ENCODE data around the gene POMT1.

POMT1 gene

DNA sequence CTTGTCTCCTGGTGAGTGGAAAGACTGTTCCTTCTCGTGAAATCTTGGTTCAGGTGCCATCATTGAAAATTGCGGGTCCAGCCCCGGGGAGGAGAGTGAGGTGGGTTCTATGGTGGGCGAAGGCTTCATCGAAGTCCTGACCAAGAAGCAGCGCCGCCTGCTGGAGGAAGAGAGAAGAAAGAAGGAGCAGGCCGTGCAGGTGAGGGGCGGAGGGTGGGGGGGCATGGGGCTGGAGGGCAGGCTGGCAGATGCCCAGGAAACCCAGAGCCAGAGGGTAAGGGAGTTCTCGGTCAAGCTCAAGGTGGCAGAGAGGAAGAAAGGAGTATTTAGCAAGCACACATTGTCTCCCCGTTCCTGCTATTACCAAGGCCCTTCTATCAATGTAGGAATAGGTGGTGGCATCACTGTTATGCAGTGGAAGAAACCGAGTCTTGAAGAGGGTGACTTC is 24.3 kb upstream of the POMT1 start:
- H3K36me3 ChIP-seq (ENCODE audit: control insufficient read depth, insufficient read depth, low read length) = peaks cover 64% of the 10 kb centered on the region
- no peak overlapping the region for H3K27ac ChIP-seq (ENCODE audit: low read depth, low read length)
- no peak overlapping the region for H3K9ac ChIP-seq (ENCODE audit: low read length)

DNA sequence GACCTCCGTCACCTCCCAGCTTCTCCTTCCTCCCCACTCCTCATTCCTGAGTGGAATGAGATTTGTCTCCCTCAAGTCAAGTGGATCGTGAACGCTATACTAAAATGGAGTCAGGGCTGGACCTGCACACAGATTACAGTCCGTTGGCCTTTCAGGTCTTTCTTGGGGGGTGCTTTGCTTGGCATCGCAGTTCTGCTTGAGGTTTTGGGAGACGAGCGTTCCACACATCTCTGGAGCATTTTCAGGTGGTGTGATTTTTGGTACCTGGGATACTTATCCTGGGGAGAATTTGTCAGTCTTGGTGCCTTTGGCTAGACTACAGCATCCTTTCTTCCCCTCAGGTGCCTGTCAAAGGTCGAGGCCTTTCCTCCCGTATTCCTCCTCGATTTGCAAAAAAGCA is 23.8 kb upstream of the POMT1 start:
- H3K27me3 ChIP-seq (ENCODE audit: control insufficient read depth, insufficient read depth, low read length) = no peaks in the 10 kb centered on the region
- H3K4me1 ChIP-seq (ENCODE audit: control insufficient read depth, insufficient read depth, low read length) = peaks cover 3% of the 10 kb centered on the region
- no peak overlapping the region for H3K27ac ChIP-seq (ENCODE audit: low read depth, low read length)
- no peak overlapping the region for H3K4me3 ChIP-seq (ENCODE audit: low read length)
- no peak overlapping the region for H3K9ac ChIP-seq (ENCODE audit: low read length)
- H3K36me3 ChIP-seq (ENCODE audit: control insufficient read depth, insufficient read depth, low read length) = peaks cover 63% of the 10 kb centered on the region

More for the DNA sequence above, 24.3 kb upstream of the POMT1 start:
- Histone ChIP-seq H3K27me3 (ENCODE audit: control insufficient read depth, insufficient read depth, low read length) (no peaks in the 10 kb centered on the region), H3K4me3 (ENCODE audit: low read length) (no peak overlapping the region), H3K4me1 (ENCODE audit: control insufficient read depth, insufficient read depth, low read length) (peaks cover 3% of the 10 kb centered on the region)

DNA sequence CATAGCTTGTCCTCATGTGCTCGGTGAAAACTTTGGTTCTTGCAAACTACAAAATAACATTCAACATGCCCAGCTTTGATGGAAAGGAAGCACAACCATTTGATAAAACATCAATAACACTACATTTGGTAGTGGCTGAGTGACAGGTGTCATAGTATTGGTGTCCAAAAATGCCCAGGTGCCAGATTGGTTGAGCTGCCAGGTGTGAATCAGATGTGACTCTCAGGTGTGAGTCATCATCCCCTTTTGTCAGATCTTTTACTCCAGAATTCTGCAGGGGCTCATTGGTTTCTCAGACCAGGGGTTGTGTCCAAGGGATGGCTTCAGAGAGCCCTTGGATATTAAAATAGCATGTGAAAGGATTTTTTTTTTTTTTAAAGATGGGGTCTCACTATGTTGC is 22.5 kb upstream of the POMT1 start:
- no peak overlapping the region for H3K9ac ChIP-seq (ENCODE audit: low read length)
- H3K4me1 ChIP-seq (ENCODE audit: control insufficient read depth, insufficient read depth, low read length) = peaks cover 3% of the 10 kb centered on the region
- no peak overlapping the region for H3K4me3 ChIP-seq (ENCODE audit: low read length)
- no peaks in the 10 kb centered on the region for H3K27me3 ChIP-seq (ENCODE audit: control insufficient read depth, insufficient read depth, low read length)
- peaks cover 71% of the 10 kb centered on the region for H3K36me3 ChIP-seq (ENCODE audit: control insufficient read depth, insufficient read depth, low read length)
- H3K27ac ChIP-seq (ENCODE audit: low read depth, low read length) = peak overlapping the region; percentile 13

DNA sequence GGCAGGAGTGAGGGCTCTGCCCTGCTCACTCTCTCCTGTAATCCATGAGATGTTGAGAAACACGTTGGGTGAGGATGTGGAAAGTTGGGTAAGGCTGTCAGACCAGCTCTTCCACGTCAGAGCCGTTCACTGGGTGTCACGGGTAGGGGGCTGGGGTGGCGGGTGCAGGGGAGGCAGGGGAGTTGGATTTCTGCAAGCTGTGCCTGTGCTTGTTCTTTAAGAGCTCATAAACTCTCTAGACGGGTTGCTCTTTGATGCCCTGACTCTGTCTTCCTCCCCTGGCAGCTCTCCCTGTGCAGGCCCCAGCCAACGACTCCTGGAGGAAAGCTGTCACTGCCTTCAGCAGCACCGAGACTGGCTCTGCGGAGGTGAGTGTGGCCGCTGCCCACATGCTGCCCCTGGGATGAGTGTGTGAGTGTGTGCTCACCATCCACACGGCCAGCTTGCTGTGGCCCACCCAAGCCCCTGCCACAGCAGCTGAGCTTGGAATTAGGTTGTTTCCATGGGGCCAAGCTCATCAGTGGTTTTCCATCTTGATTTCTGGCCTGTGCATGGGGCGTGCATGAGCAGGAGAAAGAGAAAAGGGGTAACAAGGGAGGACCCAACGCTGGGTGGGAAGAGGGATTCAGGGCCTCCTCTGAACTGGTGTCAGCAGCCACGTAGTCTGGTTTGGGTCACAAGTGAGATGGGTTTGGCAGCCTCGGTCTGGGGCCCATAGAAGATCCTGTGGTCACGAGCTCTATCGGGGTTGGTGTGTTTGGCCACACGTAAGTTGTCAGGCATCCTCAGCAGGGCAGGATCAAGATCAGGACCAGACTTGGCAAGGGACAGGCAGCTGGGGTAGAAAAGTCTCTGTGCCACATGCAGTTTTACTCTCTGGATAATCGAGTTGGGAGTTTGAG is 21.0 kb upstream of the POMT1 start:
- Histone ChIP-seq H3K27ac (ENCODE audit: low read depth, low read length) (peak overlapping the region; percentile 55), H3K27me3 (ENCODE audit: control insufficient read depth, insufficient read depth, low read length) (no peaks in the 10 kb centered on the region), H3K9ac (ENCODE audit: low read length) (no peak overlapping the region)

DNA sequence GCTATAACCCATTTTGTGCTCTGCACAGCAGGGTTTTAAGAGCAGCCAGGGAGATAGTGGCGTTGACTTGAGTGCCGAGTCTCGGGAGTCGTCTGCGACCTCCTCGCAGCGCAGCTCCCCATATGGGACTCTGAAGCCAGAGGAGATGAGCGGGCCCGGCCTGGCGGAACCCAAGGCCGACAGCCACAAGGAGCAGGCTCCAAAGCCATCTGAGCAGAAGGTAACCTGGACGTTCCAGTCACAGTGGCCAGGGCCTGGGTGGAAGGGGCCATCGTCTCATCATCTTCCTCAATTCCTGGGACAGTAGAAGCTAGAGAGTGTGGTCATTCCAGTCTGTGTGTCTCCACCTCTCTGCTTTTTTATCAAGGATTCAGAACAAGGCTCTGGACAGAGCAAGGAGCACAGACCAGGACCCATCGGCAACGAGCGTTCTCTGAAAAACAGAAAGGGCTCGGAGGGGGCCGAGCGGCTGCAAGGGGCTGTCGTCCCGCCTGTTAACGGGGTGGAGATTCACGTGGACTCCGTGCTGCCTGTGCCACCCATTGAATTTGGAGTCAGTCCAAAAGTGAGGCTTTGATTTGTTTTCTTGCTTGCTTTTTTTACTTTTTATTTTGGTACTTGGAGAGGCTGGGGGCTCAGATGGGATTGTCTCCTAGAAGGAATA is 20.2 kb upstream of the POMT1 start:
- H3K9ac ChIP-seq (ENCODE audit: low read length) = no peak overlapping the region
- H3K36me3 ChIP-seq (ENCODE audit: control insufficient read depth, insufficient read depth, low read length) = peaks cover 75% of the 10 kb centered on the region
- no peaks in the 10 kb centered on the region for H3K27me3 ChIP-seq (ENCODE audit: control insufficient read depth, insufficient read depth, low read length)
- no peak overlapping the region for H3K4me3 ChIP-seq (ENCODE audit: low read length)
- peak overlapping the region; percentile 55 for H3K27ac ChIP-seq (ENCODE audit: low read depth, low read length)
- H3K4me1 ChIP-seq (ENCODE audit: control insufficient read depth, insufficient read depth, low read length) = peaks cover 3% of the 10 kb centered on the region

More for the DNA sequence above, 21.0 kb upstream of the POMT1 start:
- Histone ChIP-seq H3K36me3 (ENCODE audit: control insufficient read depth, insufficient read depth, low read length) (peaks cover 79% of the 10 kb centered on the region), H3K4me3 (ENCODE audit: low read length) (no peak overlapping the region), H3K4me1 (ENCODE audit: control insufficient read depth, insufficient read depth, low read length) (peaks cover 3% of the 10 kb centered on the region)

DNA sequence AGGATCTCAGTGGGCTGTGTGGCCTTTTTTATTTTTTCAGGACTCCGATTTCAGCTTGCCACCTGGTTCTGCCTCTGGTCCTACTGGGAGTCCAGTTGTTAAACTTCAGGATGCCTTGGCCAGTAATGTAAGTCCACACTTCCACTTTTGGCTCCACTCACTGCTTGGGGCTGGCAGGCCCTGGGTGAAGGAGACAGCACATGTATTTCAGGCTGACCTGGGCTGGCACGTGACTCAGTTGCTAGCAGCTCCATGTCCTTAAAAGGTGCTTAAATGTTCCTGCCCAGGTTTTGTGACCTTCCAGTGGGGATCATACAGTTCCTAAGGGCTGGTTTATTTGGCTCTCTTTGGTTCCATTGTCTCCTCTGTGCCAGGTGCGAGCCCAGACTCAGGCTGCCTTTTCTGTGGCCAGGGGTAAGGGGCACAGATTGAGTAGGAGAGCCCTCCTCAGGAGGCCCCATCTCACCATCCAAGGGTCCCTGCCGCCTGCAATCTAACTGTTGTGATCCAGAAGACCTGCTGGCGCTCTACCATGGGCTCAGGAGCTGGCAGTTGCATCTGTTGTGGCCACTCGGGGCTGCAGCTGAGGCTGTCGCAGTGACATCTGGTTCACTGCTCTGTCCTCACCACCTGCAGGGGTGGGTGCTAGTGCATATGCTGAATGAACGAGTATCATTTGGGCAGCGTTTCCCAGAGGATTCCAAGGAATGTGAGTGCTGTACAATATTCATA is 19.2 kb upstream of the POMT1 start:
- H3K9ac ChIP-seq (ENCODE audit: low read length) = no peak overlapping the region
- H3K36me3 ChIP-seq (ENCODE audit: control insufficient read depth, insufficient read depth, low read length) = peaks cover 76% of the 10 kb centered on the region
- no peak overlapping the region for H3K4me3 ChIP-seq (ENCODE audit: low read length)
- H3K27ac ChIP-seq (ENCODE audit: low read depth, low read length) = peak overlapping the region; percentile 70
- H3K27me3 ChIP-seq (ENCODE audit: control insufficient read depth, insufficient read depth, low read length) = no peaks in the 10 kb centered on the region
- peaks cover 3% of the 10 kb centered on the region for H3K4me1 ChIP-seq (ENCODE audit: control insufficient read depth, insufficient read depth, low read length)

DNA sequence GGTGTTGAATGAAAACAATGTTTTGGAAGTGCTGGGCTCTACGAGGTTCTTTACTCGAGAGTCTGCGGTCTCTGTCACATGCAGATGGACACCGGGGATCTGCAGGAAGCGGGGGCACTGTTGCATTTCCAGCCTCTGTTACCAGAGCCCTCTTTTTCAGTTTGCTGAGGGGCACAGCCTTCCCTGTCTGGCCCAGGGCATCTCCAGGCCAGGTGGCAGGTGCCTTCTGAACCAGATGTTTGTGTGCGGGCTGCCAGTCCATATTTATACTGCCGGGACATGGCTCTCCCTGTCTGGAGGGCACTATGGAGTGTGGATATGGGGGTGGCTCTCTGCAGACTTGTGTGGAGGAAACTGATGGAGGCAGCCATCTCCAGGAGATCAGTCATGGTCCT is 18.7 kb upstream of the POMT1 start:
- Histone ChIP-seq H3K4me3 (ENCODE audit: low read length) (no peak overlapping the region), H3K27ac (ENCODE audit: low read depth, low read length) (peak overlapping the region; percentile 70), H3K4me1 (ENCODE audit: control insufficient read depth, insufficient read depth, low read length) (peaks cover 3% of the 10 kb centered on the region), H3K36me3 (ENCODE audit: control insufficient read depth, insufficient read depth, low read length) (peaks cover 75% of the 10 kb centered on the region), H3K27me3 (ENCODE audit: control insufficient read depth, insufficient read depth, low read length) (no peaks in the 10 kb centered on the region), H3K9ac (ENCODE audit: low read length) (no peak overlapping the region)

DNA sequence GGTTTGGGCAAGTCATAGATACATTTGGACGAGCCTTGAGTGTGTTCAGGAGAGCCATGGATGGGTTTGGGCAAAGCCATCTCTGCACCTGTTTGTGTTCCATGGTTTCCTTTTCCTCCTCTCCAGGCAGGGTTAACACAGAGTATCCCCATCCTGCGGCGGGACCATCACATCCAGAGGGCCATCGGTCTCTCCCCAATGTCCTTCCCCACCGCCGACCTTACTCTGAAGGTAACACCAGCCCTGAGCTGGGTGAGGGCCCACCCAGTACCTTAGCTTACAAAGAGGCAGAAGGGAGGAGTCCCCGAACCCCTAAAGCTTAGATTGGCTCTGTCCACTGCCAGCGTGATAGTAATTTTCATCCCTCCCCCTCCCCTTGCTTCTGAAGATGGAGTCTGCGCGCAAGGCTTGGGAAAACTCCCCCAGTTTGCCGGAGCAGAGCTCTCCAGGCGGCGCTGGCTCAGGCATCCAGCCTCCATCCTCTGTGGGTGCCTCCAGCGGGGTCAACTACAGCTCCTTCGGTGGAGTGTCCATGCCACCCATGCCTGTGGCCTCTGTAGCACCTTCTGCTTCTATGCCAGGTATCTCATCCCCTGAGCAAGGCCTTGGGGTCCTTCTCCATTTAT is 18.0 kb upstream of the POMT1 start:
- no peaks in the 10 kb centered on the region for H3K27me3 ChIP-seq (ENCODE audit: control insufficient read depth, insufficient read depth, low read length)
- no peak overlapping the region for H3K9ac ChIP-seq (ENCODE audit: low read length)
- peaks cover 3% of the 10 kb centered on the region for H3K4me1 ChIP-seq (ENCODE audit: control insufficient read depth, insufficient read depth, low read length)
- H3K4me3 ChIP-seq (ENCODE audit: low read length) = no peak overlapping the region
- peaks cover 74% of the 10 kb centered on the region for H3K36me3 ChIP-seq (ENCODE audit: control insufficient read depth, insufficient read depth, low read length)
- peak overlapping the region; percentile 70 for H3K27ac ChIP-seq (ENCODE audit: low read depth, low read length)

DNA sequence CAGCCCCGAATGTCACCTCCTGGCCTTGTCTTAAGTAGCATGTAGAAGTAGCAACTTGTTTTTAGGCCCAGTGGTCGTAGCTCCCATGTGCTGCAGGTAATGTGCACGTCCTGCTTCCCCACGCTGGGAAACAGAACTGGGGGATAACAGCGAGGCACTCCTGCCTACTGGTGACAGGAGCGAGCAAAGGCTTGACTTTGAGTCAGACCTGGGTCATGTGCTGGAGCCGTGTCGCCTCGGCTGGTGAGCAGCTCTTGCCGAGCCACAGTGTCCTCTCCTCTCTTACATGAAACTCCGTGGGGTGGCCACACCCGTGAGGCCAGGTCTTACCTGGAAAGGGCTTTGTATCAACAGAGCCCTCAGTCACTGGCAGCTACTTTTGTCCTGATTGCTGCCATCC is 17.5 kb upstream of the POMT1 start:
- Histone ChIP-seq H3K27ac (ENCODE audit: low read depth, low read length) (no peak overlapping the region), H3K27me3 (ENCODE audit: control insufficient read depth, insufficient read depth, low read length) (no peaks in the 10 kb centered on the region), H3K4me3 (ENCODE audit: low read length) (no peak overlapping the region), H3K36me3 (ENCODE audit: control insufficient read depth, insufficient read depth, low read length) (peaks cover 75% of the 10 kb centered on the region), H3K9ac (ENCODE audit: low read length) (no peak overlapping the region), H3K4me1 (ENCODE audit: control insufficient read depth, insufficient read depth, low read length) (peaks cover 3% of the 10 kb centered on the region)

DNA sequence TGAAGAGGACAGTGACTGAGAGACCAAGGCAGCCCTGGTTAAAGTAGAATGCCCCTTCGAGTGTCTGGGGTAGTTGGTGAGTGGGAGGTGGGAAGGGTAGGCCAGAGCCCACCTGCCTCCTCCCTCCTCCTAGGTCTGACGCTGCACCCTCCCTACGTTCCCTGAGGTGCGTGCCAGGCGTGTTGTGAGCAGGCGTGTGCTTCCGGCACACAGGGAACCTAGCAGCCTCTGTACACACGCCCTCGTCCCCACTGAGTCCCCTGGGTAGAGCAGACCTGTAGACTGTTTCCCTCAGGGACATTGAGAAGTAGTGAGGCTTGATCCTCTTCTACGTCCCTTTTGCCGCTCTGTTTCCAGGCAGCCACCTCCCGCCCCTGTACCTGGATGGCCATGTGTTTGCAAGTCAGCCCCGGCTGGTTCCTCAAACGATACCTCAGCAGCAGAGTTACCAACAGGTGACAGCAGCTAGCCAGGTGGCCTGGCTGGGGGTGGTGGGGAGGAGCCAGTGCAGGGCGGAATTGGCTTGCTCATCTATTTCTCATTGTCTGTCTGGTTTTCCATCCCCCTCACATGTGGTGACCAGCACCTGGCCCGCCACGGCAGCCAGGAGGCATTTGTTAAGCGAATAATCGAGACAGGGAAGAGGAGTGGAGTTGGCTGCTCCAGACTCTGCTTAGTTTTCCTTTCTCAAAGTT is 16.8 kb upstream of the POMT1 start:
- Histone ChIP-seq H3K4me1 (ENCODE audit: control insufficient read depth, insufficient read depth, low read length) (peaks cover 3% of the 10 kb centered on the region), H3K9ac (ENCODE audit: low read length) (no peak overlapping the region), H3K27ac (ENCODE audit: low read depth, low read length) (no peak overlapping the region), H3K27me3 (ENCODE audit: control insufficient read depth, insufficient read depth, low read length) (no peaks in the 10 kb centered on the region), H3K36me3 (ENCODE audit: control insufficient read depth, insufficient read depth, low read length) (peaks cover 76% of the 10 kb centered on the region), H3K4me3 (ENCODE audit: low read length) (no peak overlapping the region)

DNA sequence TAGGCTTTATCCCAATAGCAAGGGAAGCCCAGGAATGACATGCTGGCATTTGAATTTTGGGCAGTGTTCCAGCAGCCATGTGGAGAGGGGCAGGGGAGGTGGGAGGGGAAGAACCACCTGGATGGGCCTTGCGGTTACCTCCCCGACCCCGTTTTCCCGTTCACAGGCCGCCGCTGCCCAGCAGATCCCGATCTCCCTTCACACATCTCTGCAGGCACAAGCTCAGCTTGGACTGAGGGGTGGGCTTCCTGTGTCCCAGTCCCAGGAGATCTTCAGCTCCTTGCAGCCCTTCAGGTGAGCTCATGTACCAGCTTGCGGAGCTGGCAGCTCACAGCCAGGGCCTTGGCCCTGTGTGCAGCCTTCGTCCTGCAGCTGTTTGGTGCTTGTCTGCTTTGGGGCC is 15.7 kb upstream of the POMT1 start:
- Histone ChIP-seq H3K27me3 (ENCODE audit: control insufficient read depth, insufficient read depth, low read length) (no peaks in the 10 kb centered on the region), H3K27ac (ENCODE audit: low read depth, low read length) (no peak overlapping the region), H3K9ac (ENCODE audit: low read length) (no peak overlapping the region), H3K4me1 (ENCODE audit: control insufficient read depth, insufficient read depth, low read length) (peaks cover 3% of the 10 kb centered on the region), H3K36me3 (ENCODE audit: control insufficient read depth, insufficient read depth, low read length) (peaks cover 87% of the 10 kb centered on the region), H3K4me3 (ENCODE audit: low read length) (no peak overlapping the region)

Data from rectal smooth muscle tissue (tissue), 1 donor.